RWPE1 (cell line): ENCODE data around the gene EEIG2.

Experiments
- CTCF ChIA-PET: fragments of 350-600 bp; sonication (Branson Sonifier 250); formaldehyde crosslinking; extraction: SDS; loops from one replicate; lab custom pipeline; 2021; lab: Yijun Ruan, JAX
- POLR2A ChIA-PET: fragments of 400-600 bp; formaldehyde crosslinking; extraction: SDS; loops from one replicate; lab custom pipeline; 2020; ENCODE audit warnings: antibody characterized with exemption; ENCODE audit not compliant: low non-redundant PET; lab: Yijun Ruan, JAX
- DNase-seq: peaks from one replicate; pipeline ENCODE4 v3.0.0; 2012; ENCODE audit warnings: low spot score
- H3K27ac ChIP-seq: fragments of 450-650 bp; 2 replicates; pipeline ENCODE4 v1.5.1; 2017
- TF ChIP-seq, protein P1 (sequence below): fragments of 450-650 bp; conservative IDR thresholded peaks from 2 replicates; pipeline ENCODE4 v1.5.1; 2017; ENCODE audit warnings: low read depth, mild to moderate bottlenecking

Gene EEIG2

DNA sequence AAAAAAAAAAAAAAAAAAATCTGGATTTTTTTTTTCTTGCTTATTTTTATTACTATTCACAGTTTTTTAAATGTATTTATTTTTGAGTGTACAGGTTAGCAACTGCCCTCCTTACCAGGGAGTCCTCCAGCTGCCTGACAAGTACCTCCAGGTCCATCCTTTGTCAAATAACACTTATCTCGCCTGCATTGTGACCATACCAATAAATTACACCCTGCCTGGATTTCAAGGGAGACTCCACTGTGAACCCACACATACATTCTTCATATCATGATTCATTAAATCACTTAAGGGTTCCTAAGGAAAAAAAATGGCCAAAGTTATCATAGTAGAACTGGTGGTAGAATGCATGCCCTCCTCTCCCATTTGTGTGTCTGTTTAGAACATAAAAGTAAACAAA, 38.4 kb downstream of the EEIG2 start:
- ChIA-PET POLR2A (no interaction called here), CTCF (no interaction called here)
- H3K27ac ChIP-seq, result no peak overlapping the region
- TF ChIP-seq, protein P1, sequence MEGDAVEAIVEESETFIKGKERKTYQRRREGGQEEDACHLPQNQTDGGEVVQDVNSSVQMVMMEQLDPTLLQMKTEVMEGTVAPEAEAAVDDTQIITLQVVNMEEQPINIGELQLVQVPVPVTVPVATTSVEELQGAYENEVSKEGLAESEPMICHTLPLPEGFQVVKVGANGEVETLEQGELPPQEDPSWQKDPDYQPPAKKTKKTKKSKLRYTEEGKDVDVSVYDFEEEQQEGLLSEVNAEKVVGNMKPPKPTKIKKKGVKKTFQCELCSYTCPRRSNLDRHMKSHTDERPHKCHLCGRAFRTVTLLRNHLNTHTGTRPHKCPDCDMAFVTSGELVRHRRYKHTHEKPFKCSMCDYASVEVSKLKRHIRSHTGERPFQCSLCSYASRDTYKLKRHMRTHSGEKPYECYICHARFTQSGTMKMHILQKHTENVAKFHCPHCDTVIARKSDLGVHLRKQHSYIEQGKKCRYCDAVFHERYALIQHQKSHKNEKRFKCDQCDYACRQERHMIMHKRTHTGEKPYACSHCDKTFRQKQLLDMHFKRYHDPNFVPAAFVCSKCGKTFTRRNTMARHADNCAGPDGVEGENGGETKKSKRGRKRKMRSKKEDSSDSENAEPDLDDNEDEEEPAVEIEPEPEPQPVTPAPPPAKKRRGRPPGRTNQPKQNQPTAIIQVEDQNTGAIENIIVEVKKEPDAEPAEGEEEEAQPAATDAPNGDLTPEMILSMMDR, result no peak
- no peak for DNase-seq

DNA sequence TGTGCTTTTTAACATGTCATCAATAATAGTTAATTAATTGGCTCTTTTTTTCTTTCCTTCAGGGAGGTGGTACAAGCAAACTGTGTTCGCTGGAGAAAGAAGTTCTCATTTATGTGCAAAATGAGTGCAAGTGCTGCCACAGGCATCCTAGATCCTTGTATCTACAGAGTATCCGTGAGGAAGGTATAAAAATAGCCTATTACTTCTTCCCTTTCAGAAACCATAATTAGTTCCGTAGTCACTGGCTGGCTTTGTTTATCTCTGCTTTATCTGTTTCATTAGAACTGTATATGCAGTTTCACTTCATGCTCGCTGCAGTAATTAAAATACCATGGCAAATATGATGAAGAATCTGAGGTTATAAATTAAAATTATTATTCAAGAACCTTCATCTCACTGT, 40.6 kb downstream of the EEIG2 start:
- H3K27ac ChIP-seq, result no peak overlapping the region
- ChIA-PET POLR2A (no interaction called here), CTCF (no interaction called here)
- no peak for DNase-seq
- TF ChIP-seq, protein P1, result no peak

DNA sequence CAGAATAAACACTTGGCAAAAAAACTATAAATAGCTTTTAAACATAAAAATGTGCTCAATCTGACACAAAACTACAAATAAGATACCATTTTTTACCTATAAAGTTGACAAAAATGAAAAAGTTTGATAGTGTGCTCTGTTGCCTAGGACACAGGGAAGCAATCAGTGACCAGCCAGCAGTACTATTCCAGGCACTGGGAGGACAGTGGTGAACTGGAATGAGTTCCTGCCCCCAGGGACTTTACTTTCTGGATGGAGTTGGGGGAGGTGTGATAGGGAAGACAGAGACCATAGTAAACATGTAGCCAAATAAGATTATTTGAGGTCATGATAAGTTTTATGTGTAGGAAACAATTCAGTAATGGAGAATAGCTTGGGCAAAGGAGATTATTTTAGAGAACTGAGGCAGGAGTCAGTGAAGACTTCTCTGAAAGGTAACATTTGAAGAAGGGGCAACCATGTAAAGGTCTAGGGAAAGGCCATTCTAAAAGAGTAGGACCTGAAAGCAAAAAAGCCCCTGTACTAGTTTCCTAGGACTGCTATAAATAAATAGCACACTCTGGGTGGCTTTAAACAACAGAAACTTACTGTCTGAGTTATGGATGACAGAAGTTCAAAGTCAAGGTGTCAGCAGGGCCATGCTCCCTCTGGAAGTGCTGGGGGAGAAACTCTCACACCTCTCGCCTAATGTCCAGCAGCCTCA, 42.0 kb downstream of the EEIG2 start:
- no peak overlapping the region for H3K27ac ChIP-seq
- TF ChIP-seq, protein P1, result no peak
- CTCF ChIA-PET, result interaction anchor here (0.7 kb wide), 1 partner anchor 26 kb away, joined by 4 read pairs; no protein-coding TSS in a partner anchor
- POLR2A ChIA-PET, result no interaction called here
- DNase-seq, result no peak

DNA sequence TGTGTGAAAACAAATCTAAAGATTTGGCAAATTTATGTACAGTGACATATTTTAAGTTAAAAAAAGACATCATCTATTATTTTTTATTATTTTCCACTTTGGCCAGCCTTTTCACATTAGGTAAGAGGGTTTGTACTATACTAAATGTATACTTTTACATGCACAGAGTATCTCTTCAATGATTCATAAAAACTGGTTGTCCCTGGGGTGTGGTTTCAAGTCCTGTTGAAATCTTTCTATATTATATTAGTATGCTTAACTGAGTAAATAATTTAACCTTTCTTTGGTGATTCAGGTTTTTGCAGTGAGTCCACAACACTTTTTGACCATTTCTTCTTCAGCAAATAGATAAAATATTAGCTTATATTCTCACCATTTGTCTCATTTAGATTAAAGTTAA, 45.7 kb downstream of the EEIG2 start:
- H3K27ac ChIP-seq, result no peak overlapping the region
- ChIA-PET CTCF (interaction anchor here (0.5 kb wide), 1 partner anchor 1166 kb away, joined by 4 read pairs; no protein-coding TSS in a partner anchor), POLR2A (no interaction called here)
- no peak for DNase-seq
- TF ChIP-seq, protein P1, result no peak

DNA sequence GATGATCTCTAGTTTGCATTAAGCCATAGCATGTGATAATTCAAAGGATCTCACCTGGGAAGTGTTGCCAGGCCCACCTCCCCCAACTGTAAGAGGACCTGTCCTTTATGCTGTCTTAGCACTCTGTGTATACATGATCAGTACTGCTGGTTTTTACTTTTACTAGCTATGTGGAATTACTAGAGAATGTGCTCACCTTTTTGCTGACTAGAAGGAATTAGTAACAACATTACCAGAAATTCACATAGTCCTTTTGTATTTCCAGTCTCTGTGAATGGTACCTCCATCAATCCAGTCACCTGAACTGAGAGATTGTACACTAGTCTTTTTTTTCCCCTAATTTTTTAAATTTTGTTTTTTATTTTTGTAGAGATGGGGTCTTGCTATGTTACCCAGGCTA, 46.6 kb downstream of the EEIG2 start:
- TF ChIP-seq, protein P1, result no peak
- CTCF ChIA-PET, result interaction anchor here (0.6 to 0.7 kb wide), 2 partner anchors 51 to 770 kb away, joined by 3 read pairs; no protein-coding TSS in a partner anchor
- POLR2A ChIA-PET, result no interaction called here
- no peak overlapping the region for H3K27ac ChIP-seq
- no peak for DNase-seq

DNA sequence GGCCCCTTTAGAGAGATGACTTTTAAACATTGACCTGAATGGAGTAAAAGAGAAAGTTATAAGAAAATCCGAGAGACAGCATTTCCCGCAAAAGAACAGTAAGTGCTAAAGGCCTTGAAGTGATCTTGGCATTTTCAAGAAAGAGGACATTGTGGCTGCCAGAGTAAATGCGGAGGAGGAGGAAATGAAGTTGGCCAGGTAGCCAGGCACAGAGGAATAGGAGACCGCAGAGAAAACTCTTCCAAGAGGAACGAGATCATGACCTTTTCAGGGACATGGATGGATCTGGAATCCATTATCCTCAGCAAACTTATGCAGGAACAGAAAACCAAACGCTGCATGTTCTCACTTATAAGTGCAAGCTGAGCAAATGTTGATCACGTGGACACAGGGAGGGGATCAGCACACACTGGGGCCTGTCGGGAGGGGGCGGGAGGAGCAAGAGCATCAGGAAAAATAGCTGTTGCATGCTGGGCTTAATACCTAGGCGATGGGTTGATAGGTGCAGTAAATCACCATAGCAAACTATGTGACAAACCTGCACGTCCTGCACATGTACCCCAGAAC, 49.7 kb downstream of the EEIG2 start:
- H3K27ac ChIP-seq, result no peak overlapping the region
- no peak for DNase-seq
- CTCF ChIA-PET, result no interaction called here
- POLR2A ChIA-PET, result no interaction called here
- TF ChIP-seq, protein P1, result no peak
